ENCODE results near the gene RCCD1.

Gene RCCD1

GRCh38 chr15:90911906-90912769 lies 42.5 kb upstream of the RCCD1 start:
- Histone ChIP-seq H3K4me1 (ENCODE audit: control insufficient read depth, insufficient read depth, low read length) (no peaks in the 10 kb centered on the region), H3K27me3 (ENCODE audit: control insufficient read depth, insufficient read depth, low read length) (no peaks in the 10 kb centered on the region), H3K9ac (ENCODE audit: low read depth, low read length) (no peak overlapping the region), H3K36me3 (ENCODE audit: control insufficient read depth, insufficient read depth, low read length) (peaks cover 5% of the 10 kb centered on the region), H3K4me3 (ENCODE audit: low read depth, low read length) (no peak overlapping the region), H3K9me3 (ENCODE audit: control insufficient read depth, insufficient read depth, low read length) (no peaks in the 10 kb centered on the region)

GRCh38 chr15:90912770-90913075 lies 42.0 kb upstream of the RCCD1 start:
- Histone ChIP-seq H3K36me3 (ENCODE audit: control insufficient read depth, insufficient read depth, low read length) (peaks cover 5% of the 10 kb centered on the region), H3K4me3 (ENCODE audit: low read depth, low read length) (no peak overlapping the region), H3K9me3 (ENCODE audit: control insufficient read depth, insufficient read depth, low read length) (no peaks in the 10 kb centered on the region), H3K9ac (ENCODE audit: low read depth, low read length) (no peak overlapping the region), H3K4me1 (ENCODE audit: control insufficient read depth, insufficient read depth, low read length) (no peaks in the 10 kb centered on the region), H3K27me3 (ENCODE audit: control insufficient read depth, insufficient read depth, low read length) (no peaks in the 10 kb centered on the region)

GRCh38 chr15:90913398-90913944 lies 41.2 kb upstream of the RCCD1 start:
- Histone ChIP-seq H3K27me3 (ENCODE audit: control insufficient read depth, insufficient read depth, low read length) (no peaks in the 10 kb centered on the region), H3K36me3 (ENCODE audit: control insufficient read depth, insufficient read depth, low read length) (peaks cover 5% of the 10 kb centered on the region), H3K9me3 (ENCODE audit: control insufficient read depth, insufficient read depth, low read length) (no peaks in the 10 kb centered on the region), H3K4me3 (ENCODE audit: low read depth, low read length) (no peak overlapping the region), H3K4me1 (ENCODE audit: control insufficient read depth, insufficient read depth, low read length) (no peaks in the 10 kb centered on the region), H3K9ac (ENCODE audit: low read depth, low read length) (no peak overlapping the region)

- Histone ChIP-seq H3K4me3 (ENCODE audit: low read depth, low read length) (no peak overlapping the region), H3K9ac (ENCODE audit: low read depth, low read length) (no peak overlapping the region), H3K27me3 (ENCODE audit: control insufficient read depth, insufficient read depth, low read length) (no peaks in the 10 kb centered on the region), H3K9me3 (ENCODE audit: control insufficient read depth, insufficient read depth, low read length) (no peaks in the 10 kb centered on the region), H3K4me1 (ENCODE audit: control insufficient read depth, insufficient read depth, low read length) (no peaks in the 10 kb centered on the region), H3K36me3 (ENCODE audit: control insufficient read depth, insufficient read depth, low read length) (peaks cover 7% of the 10 kb centered on the region)
Measured at GRCh38 chr15:90914305-90915080, 40.2 kb upstream of the RCCD1 start.

- no peaks in the 10 kb centered on the region for H3K27me3 ChIP-seq (ENCODE audit: control insufficient read depth, insufficient read depth, low read length)
- H3K4me3 ChIP-seq (ENCODE audit: low read depth, low read length): no peak overlapping the region
- peaks cover 12% of the 10 kb centered on the region for H3K36me3 ChIP-seq (ENCODE audit: control insufficient read depth, insufficient read depth, low read length)
- no peaks in the 10 kb centered on the region for H3K4me1 ChIP-seq (ENCODE audit: control insufficient read depth, insufficient read depth, low read length)
- H3K9ac ChIP-seq (ENCODE audit: low read depth, low read length): no peak overlapping the region
- H3K9me3 ChIP-seq (ENCODE audit: control insufficient read depth, insufficient read depth, low read length): no peaks in the 10 kb centered on the region
Measured at GRCh38 chr15:90915216-90915807, 39.4 kb upstream of the RCCD1 start.

- no peaks in the 10 kb centered on the region for H3K27me3 ChIP-seq (ENCODE audit: control insufficient read depth, insufficient read depth, low read length)
- no peaks in the 10 kb centered on the region for H3K9me3 ChIP-seq (ENCODE audit: control insufficient read depth, insufficient read depth, low read length)
- H3K4me3 ChIP-seq (ENCODE audit: low read depth, low read length): no peak overlapping the region
- H3K36me3 ChIP-seq (ENCODE audit: control insufficient read depth, insufficient read depth, low read length): peaks cover 12% of the 10 kb centered on the region
- no peak overlapping the region for H3K9ac ChIP-seq (ENCODE audit: low read depth, low read length)
- H3K4me1 ChIP-seq (ENCODE audit: control insufficient read depth, insufficient read depth, low read length): no peaks in the 10 kb centered on the region
Measured at GRCh38 chr15:90915808-90916440, 38.8 kb upstream of the RCCD1 start.

- Histone ChIP-seq H3K27me3 (ENCODE audit: control insufficient read depth, insufficient read depth, low read length) (no peaks in the 10 kb centered on the region), H3K4me3 (ENCODE audit: low read depth, low read length) (no peak overlapping the region), H3K9me3 (ENCODE audit: control insufficient read depth, insufficient read depth, low read length) (no peaks in the 10 kb centered on the region), H3K9ac (ENCODE audit: low read depth, low read length) (no peak overlapping the region), H3K36me3 (ENCODE audit: control insufficient read depth, insufficient read depth, low read length) (peaks cover 9% of the 10 kb centered on the region), H3K4me1 (ENCODE audit: control insufficient read depth, insufficient read depth, low read length) (no peaks in the 10 kb centered on the region)
Measured at GRCh38 chr15:90916461-90916860, 38.2 kb upstream of the RCCD1 start.

GRCh38 chr15:90917569-90917968 lies 37.1 kb upstream of the RCCD1 start:
- Histone ChIP-seq H3K9ac (ENCODE audit: low read depth, low read length) (no peak overlapping the region), H3K36me3 (ENCODE audit: control insufficient read depth, insufficient read depth, low read length) (peaks cover 9% of the 10 kb centered on the region), H3K4me1 (ENCODE audit: control insufficient read depth, insufficient read depth, low read length) (no peaks in the 10 kb centered on the region), H3K9me3 (ENCODE audit: control insufficient read depth, insufficient read depth, low read length) (no peaks in the 10 kb centered on the region), H3K27me3 (ENCODE audit: control insufficient read depth, insufficient read depth, low read length) (no peaks in the 10 kb centered on the region), H3K4me3 (ENCODE audit: low read depth, low read length) (no peak overlapping the region)

GRCh38 chr15:90918034-90918788 lies 36.5 kb upstream of the RCCD1 start:
- Histone ChIP-seq H3K27me3 (ENCODE audit: control insufficient read depth, insufficient read depth, low read length) (no peaks in the 10 kb centered on the region), H3K4me1 (ENCODE audit: control insufficient read depth, insufficient read depth, low read length) (no peaks in the 10 kb centered on the region), H3K4me3 (ENCODE audit: low read depth, low read length) (no peak overlapping the region), H3K9ac (ENCODE audit: low read depth, low read length) (no peak overlapping the region), H3K9me3 (ENCODE audit: control insufficient read depth, insufficient read depth, low read length) (no peaks in the 10 kb centered on the region), H3K36me3 (ENCODE audit: control insufficient read depth, insufficient read depth, low read length) (peaks cover 9% of the 10 kb centered on the region)

GRCh38 chr15:90918835-90919234 lies 35.8 kb upstream of the RCCD1 start:
- Histone ChIP-seq H3K4me1 (ENCODE audit: control insufficient read depth, insufficient read depth, low read length) (no peaks in the 10 kb centered on the region), H3K36me3 (ENCODE audit: control insufficient read depth, insufficient read depth, low read length) (peaks cover 9% of the 10 kb centered on the region)

GRCh38 chr15:90921887-90922286 lies 32.8 kb upstream of the RCCD1 start:
- Histone ChIP-seq H3K4me3 (ENCODE audit: low read depth, low read length) (no peak overlapping the region), H3K27me3 (ENCODE audit: control insufficient read depth, insufficient read depth, low read length) (no peaks in the 10 kb centered on the region), H3K36me3 (ENCODE audit: control insufficient read depth, insufficient read depth, low read length) (peaks cover 9% of the 10 kb centered on the region), H3K9me3 (ENCODE audit: control insufficient read depth, insufficient read depth, low read length) (no peaks in the 10 kb centered on the region), H3K4me1 (ENCODE audit: control insufficient read depth, insufficient read depth, low read length) (no peaks in the 10 kb centered on the region), H3K9ac (ENCODE audit: low read depth, low read length) (no peak overlapping the region)

More at GRCh38 chr15:90918835-90919234, 35.8 kb upstream of the RCCD1 start:
- Histone ChIP-seq H3K4me3 (ENCODE audit: low read depth, low read length) (no peak overlapping the region), H3K9ac (ENCODE audit: low read depth, low read length) (no peak overlapping the region), H3K27me3 (ENCODE audit: control insufficient read depth, insufficient read depth, low read length) (no peaks in the 10 kb centered on the region), H3K9me3 (ENCODE audit: control insufficient read depth, insufficient read depth, low read length) (no peaks in the 10 kb centered on the region)

Measured in iPS-15b (cell line).